HEK293 (cell line): ENCODE results near the gene ABLIM3.
"Not testable (repeated sequence)": the region's sequence is repeated elsewhere in the genome, so short reads cannot be mapped to it uniquely, and the experiment has no call there.

Source experiments
- CTCF ChIA-PET: fragments of 350-600 bp; formaldehyde crosslinking; extraction: SDS; loops from one replicate; lab custom pipeline; 2021; ENCODE audit warnings: antibody characterized with exemption; lab: Yijun Ruan, JAX
- POLR2A ChIA-PET: fragments of 300-600 bp; formaldehyde crosslinking; extraction: SDS; loops from one replicate; lab custom pipeline; 2020; ENCODE audit warnings: antibody characterized with exemption, inconsistent platforms; lab: Yijun Ruan, JAX
- H3K27ac ChIP-seq: fragments of 200-500 bp; sonication (Bioruptor generic); 2 replicates; pipeline ENCODE4 v1.5.1; 2014; ENCODE audit warnings: low read depth, low read length, control low read depth, inconsistent platforms; ENCODE audit errors: extremely low read depth
- H3K36me3 ChIP-seq, 2 experiments: fragments of 200-500 bp in 1 of 2; sonication (Bioruptor generic) in 1 of 2; 1 replicate in 1 of 2; 2 replicates in 1 of 2; pipeline ENCODE4 v1.5.1; 2014 to 2017; ENCODE audit warnings: inconsistent platforms in 2 of 2, low read length in 2 of 2; ENCODE audit not compliant: control insufficient read depth in 2 of 2, insufficient read depth in 1 of 2
- H3K4me1 ChIP-seq: fragments of 200-500 bp; sonication (Bioruptor generic); 2 replicates; pipeline ENCODE4 v1.5.1; 2014; ENCODE audit warnings: mild to moderate bottlenecking, low read length, inconsistent platforms; ENCODE audit not compliant: control insufficient read depth, insufficient read depth
- H3K4me3 ChIP-seq: 2 replicates; pipeline ENCODE4 v1.5.1; 2011; ENCODE audit warnings: low read depth, mild to moderate bottlenecking, control low read depth, low read length, moderate library complexity
- H3K9me3 ChIP-seq: fragments of 200-500 bp; sonication (Bioruptor generic); 2 replicates; pipeline ENCODE4 v1.5.1; 2014; ENCODE audit warnings: low read depth, low read length, inconsistent platforms; ENCODE audit not compliant: control insufficient read depth, insufficient read depth
- FEZF1 ChIP-seq: fragments of 450-650 bp; formaldehyde crosslinking; IDR thresholded peaks from 2 replicates; pipeline ENCODE4 v1.5.1; 2016; ENCODE audit warnings: missing biosample characterization, missing genetic modification characterization
- KLF1 ChIP-seq: fragments of 450-650 bp; formaldehyde crosslinking; IDR thresholded peaks from 2 replicates; pipeline ENCODE4 v1.5.1; 2016; ENCODE audit warnings: missing biosample characterization, missing genetic modification characterization
- KLF17 ChIP-seq: fragments of 450-650 bp; formaldehyde crosslinking; IDR thresholded peaks from 2 replicates; pipeline ENCODE4 v1.5.1; 2016; ENCODE audit warnings: missing biosample characterization, missing genetic modification characterization
- KLF7 ChIP-seq: fragments of 450-650 bp; formaldehyde crosslinking; IDR thresholded peaks from 2 replicates; pipeline ENCODE4 v1.5.1; 2016; ENCODE audit warnings: missing biosample characterization, missing genetic modification characterization, borderline replicate concordance
- OSR2 ChIP-seq: fragments of 450-650 bp; formaldehyde crosslinking; IDR thresholded peaks from 2 replicates; pipeline ENCODE4 v1.5.1; 2016; ENCODE audit warnings: missing biosample characterization, missing genetic modification characterization
- SALL2 ChIP-seq: fragments of 450-650 bp; formaldehyde crosslinking; IDR thresholded peaks from 2 replicates; pipeline ENCODE4 v1.5.0; 2017; ENCODE audit warnings: missing biosample characterization, mild to moderate bottlenecking, missing genetic modification characterization, borderline replicate concordance
- TRIM28 ChIP-seq: IDR thresholded peaks from 2 replicates; pipeline ENCODE4 v1.6.1; 2011; ENCODE audit warnings: low read length, control low read depth, borderline replicate concordance
- ZBTB20 ChIP-seq: fragments of 450-650 bp; formaldehyde crosslinking; IDR thresholded peaks from 2 replicates; pipeline ENCODE4 v1.5.1; 2016; ENCODE audit warnings: missing biosample characterization, missing genetic modification characterization
- ZBTB21 ChIP-seq: fragments of 450-650 bp; formaldehyde crosslinking; IDR thresholded peaks from 2 replicates; pipeline ENCODE4 v1.5.1; 2017; ENCODE audit warnings: missing biosample characterization, missing genetic modification characterization
- ZNF16 ChIP-seq: fragments of 450-650 bp; formaldehyde crosslinking; IDR thresholded peaks from 2 replicates; pipeline ENCODE4 v1.5.1; 2016; ENCODE audit warnings: low read depth, missing biosample characterization, missing genetic modification characterization
- ZNF214 ChIP-seq: fragments of 450-650 bp; formaldehyde crosslinking; IDR thresholded peaks from 2 replicates; pipeline ENCODE4 v1.5.1; 2017; ENCODE audit warnings: missing biosample characterization, mild to moderate bottlenecking, missing genetic modification characterization, borderline replicate concordance
- ZNF223 ChIP-seq: fragments of 450-650 bp; formaldehyde crosslinking; IDR thresholded peaks from 2 replicates; pipeline ENCODE4 v1.5.1; 2016; ENCODE audit warnings: missing biosample characterization, missing genetic modification characterization
- ZNF280D ChIP-seq: fragments of 450-650 bp; formaldehyde crosslinking; IDR thresholded peaks from 2 replicates; pipeline ENCODE4 v1.5.1; 2016; ENCODE audit warnings: missing biosample characterization, missing genetic modification characterization
- ZNF391 ChIP-seq: fragments of 450-650 bp; formaldehyde crosslinking; IDR thresholded peaks from 2 replicates; pipeline ENCODE4 v1.5.1; 2016; ENCODE audit warnings: low read depth, missing biosample characterization, missing genetic modification characterization, borderline replicate concordance
- ZNF398 ChIP-seq: fragments of 450-650 bp; formaldehyde crosslinking; IDR thresholded peaks from 2 replicates; pipeline ENCODE4 v1.5.1; 2017; ENCODE audit warnings: missing biosample characterization, missing genetic modification characterization
- ZNF621 ChIP-seq: fragments of 450-650 bp; formaldehyde crosslinking; IDR thresholded peaks from 2 replicates; pipeline ENCODE4 v1.5.1; 2017; ENCODE audit warnings: missing biosample characterization, missing genetic modification characterization
- ZNF639 ChIP-seq: fragments of 450-650 bp; formaldehyde crosslinking; IDR thresholded peaks from 2 replicates; pipeline ENCODE4 v1.5.1; 2016; ENCODE audit warnings: missing biosample characterization, missing genetic modification characterization
- ZNF747 ChIP-seq: fragments of 450-650 bp; formaldehyde crosslinking; IDR thresholded peaks from 2 replicates; pipeline ENCODE4 v1.5.1; 2016; ENCODE audit warnings: missing biosample characterization, missing genetic modification characterization
- ZSCAN18 ChIP-seq: fragments of 450-650 bp; formaldehyde crosslinking; IDR thresholded peaks from 2 replicates; pipeline ENCODE4 v1.5.1; 2016; ENCODE audit warnings: missing biosample characterization, missing genetic modification characterization

ABLIM3 gene

GRCh38 chr5:149186506-149186905 is 45.2 kb downstream of the ABLIM3 start (continued):
- no peak for TF ChIP-seq ZNF280D (tag by site-specific recombination)
- TF ChIP-seq ZNF16 (tag by site-specific recombination) = no peak
- no peak for TF ChIP-seq ZBTB21
- no peak for TF ChIP-seq ZNF214 (tag by site-specific recombination)
- TF ChIP-seq ZNF747 = no peak
- no peak for TF ChIP-seq ZNF391 (tag by site-specific recombination)
- no peak for TF ChIP-seq KLF7 (tag by site-specific recombination)
- TF ChIP-seq ZNF398 = no peak
- no peak for TF ChIP-seq ZBTB20
- no peak for TF ChIP-seq FEZF1 (tag by site-specific recombination)
- no peak for TF ChIP-seq TRIM28
- no peak for TF ChIP-seq SALL2
- no peak for TF ChIP-seq ZNF639 (tag by site-specific recombination)
- no peak for TF ChIP-seq ZSCAN18 (tag by site-specific recombination)
- TF ChIP-seq, all 188 proteins: peak for 0

- H3K4me1 ChIP-seq, H3K27ac ChIP-seq, POLR2A ChIA-PET, H3K4me3 ChIP-seq: not testable (repeated sequence)
- peak; percentile 30; the same call in 1 of the 2 replicates for TF ChIP-seq ZBTB20
- TF ChIP-seq KLF17 (tag by site-specific recombination) = peak; percentile 77
- peak; percentile 54 for TF ChIP-seq KLF1
- 0 out of 2 replicates have a peak, but pooled peaks have one; percentile 12 for TF ChIP-seq OSR2 (tag by site-specific recombination)
- 0 out of 2 replicates have a peak, but pooled peaks have one; percentile 32 for TF ChIP-seq ZNF621 (tag by site-specific recombination)
- 0 out of 2 replicates have a peak, but pooled peaks have one; percentile 44 for TF ChIP-seq ZNF223 (tag by site-specific recombination)
- TF ChIP-seq, all 188 proteins: peak for 6; not testable (repeated sequence) for 182
- CTCF ChIA-PET, H3K9me3 ChIP-seq, H3K36me3 ChIP-seq: not testable (repeated sequence)
Measured at GRCh38 chr5:149187617-149188016, 46.3 kb downstream of the ABLIM3 start.
